GM18867 (cell line): ENCODE results near the gene DAB2.

Experiments used
- ATAC-seq: cut with Tn5 transposase; IDR thresholded peaks from one replicate; pipeline ENCODE4 v1.9.1; 2021; ENCODE audit warnings: mild to moderate bottlenecking, moderate library complexity; ENCODE audit not compliant: unreplicated experiment

Gene DAB2

GRCh38 chr5:39424736-39425637, at the start of gene DAB2:
Gene DAB2 (minus strand): TSS chr5:39424980. CDS start chr5:39394320, 30,660 bp downstream.
- ATAC-seq: no peak

DNA sequence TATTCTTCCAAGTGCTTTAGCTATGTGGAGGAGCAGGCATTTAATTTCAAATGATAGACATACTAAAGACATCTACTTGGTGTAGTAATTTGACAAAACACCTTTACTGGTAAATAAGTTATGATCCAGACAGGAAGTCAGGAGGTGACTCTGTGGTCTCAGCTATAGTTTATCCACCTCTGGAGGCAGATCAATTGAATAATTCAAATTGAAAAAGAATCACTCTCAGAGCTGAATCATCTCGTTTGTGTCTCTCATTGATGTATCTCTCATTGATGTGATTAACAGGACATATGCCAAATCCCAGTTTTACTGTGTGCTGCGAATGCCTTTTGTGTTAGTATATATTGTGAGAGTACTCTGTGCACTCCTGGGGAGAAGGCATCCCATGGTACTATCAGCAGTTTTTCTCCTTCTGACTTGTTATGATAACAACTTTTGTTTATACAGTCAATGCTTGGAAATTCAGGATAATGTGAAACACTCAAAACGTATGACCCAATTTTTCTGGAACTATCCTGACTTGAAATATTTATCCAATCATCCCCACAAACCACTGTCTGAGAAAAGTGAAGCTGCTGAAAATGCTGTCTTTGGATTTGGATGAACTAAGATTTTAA, 48.5 kb upstream of the DAB2 start:
- no peak for ATAC-seq

GRCh38 chr5:39471836-39472508, 47.2 kb upstream of the DAB2 start:
- ATAC-seq: no peak

DNA sequence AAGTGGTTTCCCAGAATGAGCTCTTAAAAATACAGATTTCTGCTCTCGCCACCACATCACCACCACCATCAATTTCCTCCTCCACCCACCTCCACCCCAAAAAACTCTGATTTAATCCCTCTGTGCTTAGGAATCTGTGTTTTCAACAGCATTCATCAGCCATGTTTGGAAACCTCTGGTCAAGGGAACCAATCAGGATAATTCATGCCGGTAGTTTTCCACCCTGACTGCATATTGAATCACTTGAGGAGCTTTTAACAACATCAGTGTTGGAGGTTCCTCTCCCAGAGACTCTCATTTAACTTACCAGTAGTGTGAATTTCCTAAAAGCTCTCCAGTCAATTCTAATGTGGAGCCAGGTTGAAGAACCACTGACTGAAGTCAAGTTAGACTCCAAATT, 46.0 kb upstream of the DAB2 start:
- ATAC-seq: no peak

GRCh38 chr5:39469777-39470415, 45.1 kb upstream of the DAB2 start:
- ATAC-seq: no peak

DNA sequence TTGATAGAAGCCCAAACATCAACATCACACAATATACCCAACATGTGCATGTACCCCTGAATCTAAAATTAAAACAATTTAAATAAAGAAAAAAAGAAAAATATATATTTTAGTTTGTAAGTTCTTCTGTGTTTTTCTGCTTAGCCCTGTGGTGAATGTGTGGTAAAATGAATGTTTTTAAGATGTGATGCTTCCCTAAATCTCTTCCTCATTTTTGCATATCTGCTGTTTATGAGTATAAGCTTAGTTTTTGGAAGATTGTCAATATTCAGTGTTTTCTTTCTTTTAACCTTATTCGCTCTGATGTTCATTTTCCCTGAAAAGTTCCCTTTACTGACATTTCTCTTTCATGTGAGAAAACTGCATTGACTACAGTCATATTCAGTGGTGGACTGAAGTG, 44.4 kb upstream of the DAB2 start:
- no peak for ATAC-seq

GRCh38 chr5:39466846-39467245, 42.1 kb upstream of the DAB2 start:
- ATAC-seq: no peak

DNA sequence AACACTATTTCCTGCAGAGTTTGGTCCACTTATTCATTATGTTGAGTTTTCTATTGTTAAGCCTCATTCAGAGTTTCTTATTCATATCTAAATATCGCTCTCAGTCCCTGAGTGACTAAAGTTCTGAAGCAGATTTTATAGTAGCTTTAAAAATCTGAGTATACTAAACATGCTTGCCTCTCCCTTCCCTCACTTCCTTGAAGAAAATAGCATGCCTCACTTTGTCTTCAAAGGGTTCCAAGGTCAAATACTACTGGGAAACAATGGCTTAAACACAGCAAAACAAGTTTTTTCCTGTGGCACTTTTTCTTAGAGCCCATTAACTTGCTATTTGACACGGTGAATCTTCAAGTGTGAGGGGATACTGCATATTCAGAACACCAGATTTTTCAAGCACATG, 41.1 kb upstream of the DAB2 start:
- no peak for ATAC-seq

GRCh38 chr5:39465097-39465496, 40.3 kb upstream of the DAB2 start:
- no peak for ATAC-seq

- no peak for ATAC-seq
Measured at GRCh38 chr5:39464088-39464487, 39.3 kb upstream of the DAB2 start.

- ATAC-seq: no peak
Measured at GRCh38 chr5:39462211-39462610, 37.4 kb upstream of the DAB2 start.

DNA sequence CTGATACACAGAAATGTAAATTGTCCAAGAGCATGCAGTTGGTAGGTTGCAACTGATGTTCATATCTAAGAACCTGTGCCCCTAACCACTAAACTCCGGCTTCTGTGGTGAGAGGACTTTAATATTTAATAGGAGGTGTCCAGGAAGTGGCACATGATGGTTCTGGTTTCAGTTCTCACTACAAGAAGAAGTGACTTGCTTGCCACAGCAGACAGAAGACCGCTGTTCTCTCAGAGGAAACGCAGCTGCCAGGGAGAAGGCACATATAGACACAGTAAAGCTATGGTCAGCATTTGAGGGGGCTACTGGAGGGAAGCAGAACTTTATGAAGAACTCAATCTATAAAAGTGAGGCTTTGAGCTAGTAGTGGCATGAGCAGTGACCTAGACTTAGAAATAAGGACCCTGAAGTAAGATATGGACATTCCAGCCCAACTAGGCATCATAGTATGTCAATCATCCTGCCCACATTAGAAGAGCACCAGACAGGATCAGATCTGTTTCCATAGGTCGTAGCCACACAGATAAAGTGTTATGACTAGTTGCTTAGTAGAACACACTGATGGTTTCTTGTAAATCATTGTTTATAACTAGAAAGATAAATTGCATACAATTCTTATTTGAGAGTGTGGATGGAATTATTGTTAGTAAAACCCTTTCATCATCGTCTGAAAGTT, 36.4 kb upstream of the DAB2 start:
- ATAC-seq: peak; percentile 99

GRCh38 chr5:39459907-39460306, 35.1 kb upstream of the DAB2 start:
- ATAC-seq: no peak

GRCh38 chr5:39459071-39459470, 34.3 kb upstream of the DAB2 start:
- ATAC-seq: no peak

DNA sequence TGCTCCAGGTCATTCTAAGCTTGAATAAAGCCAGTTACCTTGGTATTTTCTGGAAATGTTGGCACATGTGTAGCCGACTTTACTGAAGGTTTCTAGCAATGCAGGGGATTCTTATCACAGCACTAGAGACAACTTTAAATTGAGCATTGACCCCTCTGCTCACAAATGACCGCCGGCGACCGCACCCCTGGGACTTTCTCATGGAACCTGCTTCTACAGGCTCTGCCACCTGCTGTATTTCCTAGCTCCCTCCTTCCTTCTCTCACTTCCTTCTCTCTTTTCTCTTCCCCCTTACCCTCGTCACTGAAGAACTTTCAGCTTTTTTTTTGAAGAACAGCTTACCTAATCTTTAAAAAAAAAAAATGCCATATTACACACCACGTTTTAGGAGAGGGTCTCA, 30.9 kb upstream of the DAB2 start:
- no peak for ATAC-seq

DNA sequence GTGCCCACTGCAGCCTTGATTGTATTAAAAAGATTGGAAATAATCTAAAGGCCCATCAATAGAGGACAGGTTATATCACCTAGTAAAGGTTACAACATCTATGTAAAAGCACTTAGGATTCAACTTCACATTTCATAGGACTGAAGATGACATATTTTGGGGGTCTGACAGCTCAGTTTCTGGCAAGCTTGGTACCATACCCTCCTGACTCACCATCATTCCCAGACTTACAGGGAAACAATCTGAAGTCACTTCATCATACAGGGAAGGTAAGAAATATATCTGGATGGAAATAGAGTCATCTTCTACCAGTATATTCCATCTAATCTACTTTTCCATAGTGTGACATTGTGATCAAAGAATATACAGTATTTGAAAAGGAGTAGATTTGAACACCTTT, 28.8 kb upstream of the DAB2 start:
- no peak for ATAC-seq

- no peak for ATAC-seq
Measured at GRCh38 chr5:39452846-39453245, 28.1 kb upstream of the DAB2 start.

GRCh38 chr5:39451276-39451941, 26.6 kb upstream of the DAB2 start:
- ATAC-seq: no peak

GRCh38 chr5:39450487-39450886, 25.7 kb upstream of the DAB2 start:
- no peak for ATAC-seq

DNA sequence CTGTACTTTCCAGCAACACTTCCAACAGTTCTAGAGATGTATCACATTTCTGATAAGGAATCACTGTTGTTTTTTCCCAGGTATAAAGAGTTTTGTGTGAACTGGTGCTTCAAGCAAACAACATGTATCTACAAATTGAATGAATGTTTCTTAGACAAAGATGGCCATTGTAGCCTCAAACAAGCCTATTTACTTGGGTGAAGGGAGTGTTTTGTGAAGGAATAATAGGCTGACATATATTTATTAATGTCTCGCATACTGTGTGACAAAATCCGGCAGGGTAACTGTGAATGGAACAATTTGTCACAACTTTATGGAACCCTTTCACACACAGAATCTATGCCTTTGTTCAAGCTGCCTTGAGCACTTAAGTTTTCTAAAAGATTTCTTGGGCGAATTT, 24.8 kb upstream of the DAB2 start:
- no peak for ATAC-seq
